Neutrophil (primary cell): ENCODE measurements around the gene VAV3.
"Not testable (repeated sequence)": the region's sequence is repeated elsewhere in the genome, so short reads cannot be mapped to it uniquely, and the experiment has no call there.

Source experiments
- H3K27ac ChIP-seq: fragments of 200-600 bp; sonication (generic); 2 replicates; pipeline ENCODE4 v1.5.1; 2016; ENCODE audit warnings: mild to moderate bottlenecking, moderate library complexity
- H3K27me3 ChIP-seq: fragments of 200-600 bp; sonication (generic); 2 replicates; pipeline ENCODE4 v1.6.0; 2016; ENCODE audit warnings: mild to moderate bottlenecking
- H3K36me3 ChIP-seq: fragments of 200-600 bp; sonication (generic); 2 replicates; pipeline ENCODE4 v1.5.1; 2017
- H3K4me1 ChIP-seq, 2 experiments: fragments of 200-600 bp in 1 of 2; sonication (generic) in 1 of 2; 1 replicate in 1 of 2; 2 replicates in 1 of 2; pipeline versions ENCODE4 v1.5.1 to v1.6.1; 2013 to 2016; ENCODE audit warnings: low read depth in 1 of 2, low read length in 1 of 2, mild to moderate bottlenecking in 1 of 2, moderate library complexity in 1 of 2; ENCODE audit not compliant: control insufficient read depth in 1 of 2, insufficient read depth in 1 of 2
- H3K4me3 ChIP-seq, 2 experiments: fragments of 200-600 bp in 1 of 2; sonication (generic) in 1 of 2; 1 replicate in 1 of 2; 2 replicates in 1 of 2; pipeline ENCODE4 v1.5.1; 2013 to 2016; ENCODE audit warnings: low read depth in 1 of 2, low read length in 1 of 2, mild to moderate bottlenecking in 1 of 2, moderate library complexity in 1 of 2
- H3K9me3 ChIP-seq: fragments of 200-600 bp; sonication (generic); 2 replicates; pipeline ENCODE4 v1.5.1; 2016
- TF ChIP-seq, protein P1 (sequence below): fragments of 200-600 bp; sonication (generic); IDR thresholded peaks from 2 replicates; pipeline ENCODE4 v1.5.1; 2016; ENCODE audit warnings: antibody characterized with exemption

Gene VAV3

DNA sequence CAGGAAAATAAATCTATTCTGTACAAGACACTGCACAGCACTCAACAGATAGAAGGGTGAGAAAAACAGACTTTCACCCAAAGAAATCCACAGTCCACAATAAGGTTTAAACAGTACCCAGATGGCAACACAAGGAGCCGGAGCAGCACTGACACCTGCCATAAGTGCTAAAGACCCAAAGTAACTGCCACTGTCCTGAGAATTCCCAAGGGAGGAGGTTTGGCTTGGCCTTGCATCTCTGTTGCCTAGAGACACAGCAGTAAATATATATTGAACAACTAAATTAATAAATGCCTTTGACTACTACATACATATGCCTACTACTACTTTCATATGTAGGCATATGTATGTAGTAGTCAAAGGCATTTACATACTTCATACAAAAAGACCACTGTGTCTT lies 68.0 kb downstream of the VAV3 start:
- no peaks in the 10 kb centered on the region for H3K36me3 ChIP-seq
- H3K27ac ChIP-seq, result peak overlapping the region; percentile 64
- no peaks in the 10 kb centered on the region for H3K9me3 ChIP-seq
- TF ChIP-seq, protein P1, sequence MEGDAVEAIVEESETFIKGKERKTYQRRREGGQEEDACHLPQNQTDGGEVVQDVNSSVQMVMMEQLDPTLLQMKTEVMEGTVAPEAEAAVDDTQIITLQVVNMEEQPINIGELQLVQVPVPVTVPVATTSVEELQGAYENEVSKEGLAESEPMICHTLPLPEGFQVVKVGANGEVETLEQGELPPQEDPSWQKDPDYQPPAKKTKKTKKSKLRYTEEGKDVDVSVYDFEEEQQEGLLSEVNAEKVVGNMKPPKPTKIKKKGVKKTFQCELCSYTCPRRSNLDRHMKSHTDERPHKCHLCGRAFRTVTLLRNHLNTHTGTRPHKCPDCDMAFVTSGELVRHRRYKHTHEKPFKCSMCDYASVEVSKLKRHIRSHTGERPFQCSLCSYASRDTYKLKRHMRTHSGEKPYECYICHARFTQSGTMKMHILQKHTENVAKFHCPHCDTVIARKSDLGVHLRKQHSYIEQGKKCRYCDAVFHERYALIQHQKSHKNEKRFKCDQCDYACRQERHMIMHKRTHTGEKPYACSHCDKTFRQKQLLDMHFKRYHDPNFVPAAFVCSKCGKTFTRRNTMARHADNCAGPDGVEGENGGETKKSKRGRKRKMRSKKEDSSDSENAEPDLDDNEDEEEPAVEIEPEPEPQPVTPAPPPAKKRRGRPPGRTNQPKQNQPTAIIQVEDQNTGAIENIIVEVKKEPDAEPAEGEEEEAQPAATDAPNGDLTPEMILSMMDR, result no peak
- no peaks in the 10 kb centered on the region for H3K27me3 ChIP-seq
- peaks cover 44 to 52% of the 10 kb centered on the region in 2 experiments for H3K4me1 ChIP-seq
- H3K4me3 ChIP-seq, result peak overlapping the region in 1 of 2 experiments; percentile 39

DNA sequence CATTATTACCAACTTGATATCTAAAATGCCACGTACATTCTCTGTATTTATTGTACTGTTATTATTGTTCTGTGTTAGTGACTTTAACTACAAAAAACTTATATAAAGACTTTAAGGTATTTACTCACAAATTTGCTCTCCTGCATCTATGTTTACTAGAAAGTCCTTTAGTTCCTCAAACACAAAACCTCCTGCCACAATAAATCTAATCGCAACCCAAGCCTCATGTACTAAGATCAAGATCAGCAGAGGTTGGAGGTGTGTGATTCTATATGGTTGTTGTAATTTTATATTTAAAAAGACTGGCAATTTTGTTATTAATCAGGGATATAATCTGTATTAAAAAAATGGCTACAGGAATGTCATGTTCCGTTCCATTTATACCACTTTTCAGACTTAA lies 68.6 kb downstream of the VAV3 start:
- Histone ChIP-seq H3K36me3 (no peaks in the 10 kb centered on the region), H3K4me3 (no peak overlapping the region), H3K27me3 (no peaks in the 10 kb centered on the region), H3K9me3 (no peaks in the 10 kb centered on the region), H3K27ac (peak overlapping the region; percentile 6), H3K4me1 (peaks cover 44 to 52% of the 10 kb centered on the region in 2 experiments)
- TF ChIP-seq, protein P1, result no peak

DNA sequence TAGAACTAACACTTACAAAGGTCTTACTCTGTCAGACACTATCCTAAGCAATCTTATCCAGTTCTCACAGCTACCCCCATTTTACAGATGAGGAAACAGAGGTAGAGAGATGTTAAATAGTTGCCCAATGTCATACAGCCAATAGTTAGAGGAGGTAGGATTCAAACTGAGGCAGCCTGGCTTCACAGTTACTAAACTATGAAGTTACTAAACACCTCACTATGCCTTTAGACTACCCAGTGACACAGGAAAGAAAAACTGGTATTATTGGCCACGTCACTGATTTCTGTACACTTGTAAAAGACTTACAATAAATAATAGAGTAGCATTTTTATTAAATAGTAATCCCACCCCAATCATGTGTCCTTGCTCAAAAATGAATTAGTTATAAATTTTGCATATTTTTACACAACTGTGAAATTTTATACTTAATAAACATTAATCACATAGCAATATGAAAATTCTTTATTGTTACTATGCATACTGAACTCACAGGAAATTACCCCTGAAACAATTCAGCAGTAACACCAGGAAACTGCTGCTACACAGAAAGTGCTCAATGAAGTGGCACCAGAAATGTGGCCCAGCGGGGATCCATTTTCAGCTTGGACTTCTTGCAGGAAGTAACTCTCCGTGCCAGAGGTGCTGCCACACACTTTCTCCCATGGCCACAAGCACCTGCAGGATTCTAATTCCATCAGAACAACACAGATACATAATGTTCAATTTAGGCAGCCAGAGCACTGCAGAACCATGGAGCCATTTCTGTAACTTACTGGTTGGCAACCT lies 69.4 kb downstream of the VAV3 start:
- H3K27me3 ChIP-seq, result no peaks in the 10 kb centered on the region
- H3K4me3 ChIP-seq, result no peak overlapping the region
- H3K4me1 ChIP-seq, result peaks cover 42 to 49% of the 10 kb centered on the region in 2 experiments
- no peaks in the 10 kb centered on the region for H3K36me3 ChIP-seq
- H3K9me3 ChIP-seq, result no peaks in the 10 kb centered on the region
- H3K27ac ChIP-seq, result peak overlapping the region; percentile 6
- TF ChIP-seq, protein P1, result no peak

DNA sequence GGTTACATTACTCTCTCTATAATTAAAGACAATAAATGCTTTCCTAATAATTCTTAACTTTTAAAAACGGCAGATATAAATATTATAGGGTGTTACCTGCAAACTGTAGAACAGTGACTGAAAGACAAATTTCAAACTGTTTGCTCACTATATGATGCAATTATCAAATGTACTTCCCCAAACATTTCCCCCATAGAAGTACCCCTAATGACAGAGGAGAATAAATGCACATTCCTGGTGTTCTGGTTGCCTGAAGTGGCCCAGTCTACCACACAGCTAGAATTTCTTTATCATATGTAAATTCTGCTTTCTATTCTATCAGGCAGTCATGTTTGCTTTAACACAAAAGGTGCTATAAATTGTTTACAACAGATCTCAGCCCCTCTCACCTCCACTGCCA lies 70.4 kb downstream of the VAV3 start:
- TF ChIP-seq, protein P1, result no peak
- Histone ChIP-seq H3K4me1 (peaks cover 33 to 40% of the 10 kb centered on the region in 2 experiments), H3K9me3 (no peaks in the 10 kb centered on the region), H3K4me3 (no peak overlapping the region), H3K27me3 (no peaks in the 10 kb centered on the region), H3K36me3 (no peaks in the 10 kb centered on the region), H3K27ac (peak overlapping the region; percentile 6)

DNA sequence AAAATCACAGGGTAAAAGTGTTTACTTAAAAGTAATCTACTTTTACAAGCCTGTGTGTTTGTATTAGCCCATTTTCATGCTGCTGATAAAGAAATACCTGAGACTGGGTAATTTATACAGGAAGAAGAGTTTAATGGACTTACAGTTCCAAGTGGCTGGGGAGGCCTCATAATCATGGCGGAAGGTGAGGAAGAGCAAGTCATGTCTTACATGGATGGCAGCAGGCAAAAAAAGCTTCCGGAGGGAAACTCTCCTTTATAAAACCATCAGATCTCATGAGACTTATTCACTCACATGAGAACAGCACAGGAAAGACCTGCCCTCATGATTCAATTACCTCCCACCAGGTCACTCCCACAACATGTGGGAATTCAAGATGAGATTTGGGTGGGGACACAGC lies 71.6 kb downstream of the VAV3 start:
- H3K27ac ChIP-seq, H3K4me3 ChIP-seq, H3K36me3 ChIP-seq, H3K9me3 ChIP-seq, H3K27me3 ChIP-seq: not testable (repeated sequence)
- H3K4me1 ChIP-seq, result peaks cover 28 to 36% of the 10 kb centered on the region in 2 experiments

DNA sequence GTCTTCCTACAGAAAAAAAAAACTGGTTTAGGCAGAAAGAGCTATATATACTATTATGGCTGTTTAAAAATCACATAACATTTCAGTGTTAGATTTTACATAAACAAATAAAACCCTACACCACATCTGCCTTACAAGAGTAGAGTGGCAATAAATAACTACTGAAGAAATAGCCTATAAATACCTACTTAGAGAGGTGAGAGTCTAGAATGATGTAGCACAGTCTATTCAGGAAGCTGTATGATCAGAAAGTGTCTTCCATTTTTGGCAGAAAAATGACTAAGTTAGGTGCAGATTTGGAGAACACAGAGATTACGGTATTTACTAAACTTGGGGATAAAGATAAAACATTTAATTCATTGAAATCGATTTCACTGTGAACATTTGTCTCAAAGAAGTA lies 75.5 kb downstream of the VAV3 start:
- Histone ChIP-seq H3K9me3 (no peaks in the 10 kb centered on the region), H3K4me3 (no peak overlapping the region), H3K27me3 (no peaks in the 10 kb centered on the region), H3K27ac (no peak overlapping the region), H3K4me1 (peaks cover 8 to 9% of the 10 kb centered on the region in 2 experiments), H3K36me3 (no peaks in the 10 kb centered on the region)
- TF ChIP-seq, protein P1, result no peak
